LHCN-M2 (cell line): ENCODE measurements around the gene RAI1. TPM values are rescaled to one million over a fixed set of nuclear protein-coding genes. Genes with fewer than 3 reads are reported as not detected.
"Not testable (repeated sequence)": the region's sequence is repeated elsewhere in the genome, so short reads cannot be mapped to it uniquely, and the experiment has no call there.

Source experiments
- DNase-seq: peaks from one replicate; pipeline ENCODE4 v3.0.0-alpha.2; 2012; ENCODE audit warnings: low read depth
- total RNA-seq: library from RNA; depleted of rRNA; stranded (reverse); fragments of >200 nt; gene quantifications from 2 replicates; pipeline ENCODE4 v1.2.3, GENCODE V29; 2014

Gene RAI1
- total RNA-seq, 1 experiment from 2014 or later: 10.3 TPM

- DNase-seq: no peak
Observed at GRCh38 chr17:17797119-17797809, 116.0 kb downstream of the RAI1 start.

GRCh38 chr17:17798010-17798556 lies 116.8 kb downstream of the RAI1 start:
- no peak for DNase-seq

- DNase-seq: no peak
Observed at GRCh38 chr17:17798573-17799255, 117.5 kb downstream of the RAI1 start.

DNA sequence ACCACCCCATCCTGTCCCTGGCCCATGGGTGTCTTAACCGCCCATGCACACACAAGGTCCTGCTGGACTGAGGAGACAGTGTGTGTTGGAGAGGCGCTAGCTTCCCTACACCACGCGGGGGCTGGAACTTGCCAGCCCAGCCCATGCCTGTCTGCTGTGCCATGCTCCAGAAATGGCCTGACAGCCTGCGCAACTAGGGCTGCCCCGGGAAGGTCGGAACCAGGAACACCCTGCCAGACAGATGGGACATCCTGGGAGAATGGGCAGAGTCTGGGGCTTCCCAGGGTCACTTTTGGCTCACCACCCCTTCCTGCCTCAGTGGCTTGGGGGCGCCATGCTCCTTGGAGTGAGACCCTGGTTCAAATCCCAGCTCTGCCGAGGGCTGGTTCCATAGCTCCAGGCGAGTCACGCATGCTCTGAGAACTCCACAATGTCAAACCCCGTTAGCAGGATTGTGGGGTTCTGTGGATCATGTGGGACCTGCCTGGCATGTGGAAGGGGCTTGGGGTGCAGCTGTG lies 119.3 kb downstream of the RAI1 start:
- no peak for DNase-seq

GRCh38 chr17:17801800-17802481 lies 120.7 kb downstream of the RAI1 start:
- DNase-seq: no peak

DNA sequence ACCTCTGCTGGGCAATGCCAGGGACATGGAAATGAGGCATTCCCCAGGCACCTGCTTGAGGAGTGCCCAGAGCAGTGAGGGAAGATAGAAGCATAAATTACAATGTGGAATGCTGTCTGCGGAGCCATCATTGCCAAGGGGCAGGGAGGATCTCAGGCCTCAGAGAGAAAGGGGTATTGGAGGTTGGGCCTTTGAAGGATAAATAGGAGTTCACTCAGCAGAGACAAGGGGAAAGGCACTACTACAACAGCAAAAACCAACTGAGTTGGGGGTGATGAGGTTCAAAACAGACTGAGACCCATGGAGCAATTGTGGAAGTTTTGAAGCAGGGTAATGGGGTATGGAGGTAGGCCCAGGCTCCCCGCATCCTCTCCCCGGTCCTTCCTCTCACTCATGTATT lies 122.7 kb downstream of the RAI1 start:
- DNase-seq: no peak

- no peak for DNase-seq
Observed at GRCh38 chr17:17805575-17805974, 124.3 kb downstream of the RAI1 start.

DNA sequence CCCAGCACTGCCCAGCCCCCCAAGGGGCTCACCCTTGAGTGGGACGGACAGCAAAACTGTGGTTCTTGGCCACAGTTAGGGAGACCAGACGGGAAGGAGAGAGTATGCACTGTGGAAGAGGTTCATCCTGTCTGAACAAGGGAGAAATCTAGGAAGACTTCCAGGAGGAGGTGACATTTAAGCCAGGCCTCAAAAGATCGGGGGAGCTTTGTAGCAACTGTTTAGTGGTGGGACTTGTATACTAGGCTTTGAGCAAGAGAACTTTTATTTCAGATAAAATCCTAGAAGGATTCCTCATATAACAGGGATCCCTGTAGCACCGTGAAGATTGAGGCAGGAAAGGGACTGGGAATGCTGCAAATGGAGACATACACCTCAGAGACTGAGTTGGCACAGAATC lies 124.8 kb downstream of the RAI1 start:
- DNase-seq: no peak

DNA sequence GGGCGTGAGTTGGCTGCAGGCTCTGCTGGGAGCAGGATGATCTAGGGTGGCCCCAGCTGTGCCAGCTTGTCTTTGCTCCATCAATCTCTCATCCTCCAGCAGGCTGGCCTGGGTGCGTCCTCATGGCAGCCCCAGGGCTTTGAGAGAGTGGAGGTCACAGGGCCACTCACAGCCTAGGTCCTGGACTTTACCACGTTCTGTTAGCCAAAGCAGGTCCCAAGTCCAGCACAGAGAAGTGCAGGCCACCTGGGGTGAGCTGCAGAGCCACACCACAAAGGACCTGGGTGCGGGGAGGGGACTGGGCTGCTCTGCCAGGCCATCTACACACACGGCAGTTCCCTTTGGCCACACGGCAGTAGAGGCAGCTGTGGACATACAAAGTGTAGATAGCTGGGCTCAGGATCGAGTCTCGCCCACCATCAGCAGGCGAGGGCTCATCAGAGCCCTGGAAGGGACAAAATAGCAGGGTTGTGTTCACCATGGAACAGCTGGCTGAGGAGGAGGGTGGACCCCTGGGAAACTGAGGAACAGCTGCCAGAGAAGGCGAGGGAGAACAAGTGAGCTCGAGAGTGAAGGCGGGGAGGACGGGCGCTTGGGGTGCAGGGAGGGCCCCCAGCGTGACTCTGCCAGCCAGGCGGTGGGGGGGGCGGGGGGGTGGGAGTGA lies 125.5 kb downstream of the RAI1 start:
- DNase-seq: no peak

DNA sequence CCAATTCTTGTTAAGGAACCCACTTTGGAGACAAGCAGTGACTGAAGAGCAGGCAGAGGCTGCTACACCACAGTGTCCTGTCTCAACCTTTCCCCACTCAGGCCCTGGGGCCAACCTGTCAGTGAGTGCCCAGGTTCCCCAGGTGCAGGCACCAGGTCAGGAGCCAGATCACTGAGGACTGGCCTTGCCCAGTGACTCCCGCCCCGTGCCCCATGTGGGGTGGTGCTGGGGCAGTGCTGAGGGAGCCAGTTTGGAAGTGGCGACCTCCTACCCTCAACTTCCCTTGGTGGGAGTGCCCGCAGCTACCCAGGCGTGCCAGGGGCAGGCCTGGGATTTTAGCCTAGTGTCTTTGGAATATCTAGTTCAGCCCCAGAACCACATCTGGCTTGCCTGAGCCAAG lies 126.2 kb downstream of the RAI1 start:
- DNase-seq: no peak

DNA sequence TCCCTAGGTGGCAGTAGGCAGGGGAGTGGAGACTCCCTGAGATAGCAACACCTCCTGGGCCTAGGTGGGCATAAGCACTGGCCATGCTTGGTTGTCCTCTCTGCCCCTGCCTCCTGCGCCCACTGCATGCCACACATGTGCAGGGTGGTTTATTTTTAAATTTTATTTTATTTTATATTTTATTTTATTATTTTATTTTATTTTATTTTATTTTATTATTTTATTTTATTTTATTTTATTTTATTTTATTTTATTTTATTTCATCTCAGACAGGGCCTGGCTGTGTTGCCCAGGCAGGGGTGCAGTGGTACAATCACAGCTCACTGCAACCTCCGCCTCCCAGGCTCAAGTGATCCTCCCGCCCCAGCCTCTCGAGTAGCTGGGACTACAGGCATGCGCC lies 126.9 kb downstream of the RAI1 start:
- not testable (repeated sequence) for DNase-seq

GRCh38 chr17:17808706-17809432 lies 127.6 kb downstream of the RAI1 start:
- DNase-seq: no peak

DNA sequence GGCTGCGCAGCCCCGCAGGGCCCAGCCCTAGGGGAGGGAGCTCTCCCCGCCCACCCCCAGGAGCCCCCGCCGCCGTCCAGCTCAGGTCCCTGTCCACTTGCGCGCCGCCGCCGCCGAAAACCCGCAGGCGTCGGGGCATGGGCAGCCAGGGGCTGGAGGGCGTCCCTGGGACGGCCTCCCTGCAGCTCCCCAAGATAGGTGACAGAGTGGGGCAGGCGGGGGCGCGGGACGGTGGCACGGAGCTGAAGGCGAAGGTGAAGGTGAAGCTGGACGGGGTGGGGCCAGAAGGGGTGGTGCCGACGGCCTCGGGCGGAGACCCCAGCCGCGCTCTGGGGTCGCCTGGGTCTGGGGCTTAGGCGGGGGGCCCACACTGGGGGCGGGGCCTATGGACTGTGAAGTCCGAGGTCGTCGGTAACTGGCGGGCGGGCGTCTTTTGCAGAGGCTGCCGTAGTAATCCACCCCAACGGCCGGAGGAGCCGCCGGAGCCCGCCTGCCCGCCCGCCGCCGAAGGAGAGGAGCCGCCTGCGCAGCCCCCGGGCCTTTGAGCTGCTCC lies 128.3 kb downstream of the RAI1 start:
- no peak for DNase-seq

DNA sequence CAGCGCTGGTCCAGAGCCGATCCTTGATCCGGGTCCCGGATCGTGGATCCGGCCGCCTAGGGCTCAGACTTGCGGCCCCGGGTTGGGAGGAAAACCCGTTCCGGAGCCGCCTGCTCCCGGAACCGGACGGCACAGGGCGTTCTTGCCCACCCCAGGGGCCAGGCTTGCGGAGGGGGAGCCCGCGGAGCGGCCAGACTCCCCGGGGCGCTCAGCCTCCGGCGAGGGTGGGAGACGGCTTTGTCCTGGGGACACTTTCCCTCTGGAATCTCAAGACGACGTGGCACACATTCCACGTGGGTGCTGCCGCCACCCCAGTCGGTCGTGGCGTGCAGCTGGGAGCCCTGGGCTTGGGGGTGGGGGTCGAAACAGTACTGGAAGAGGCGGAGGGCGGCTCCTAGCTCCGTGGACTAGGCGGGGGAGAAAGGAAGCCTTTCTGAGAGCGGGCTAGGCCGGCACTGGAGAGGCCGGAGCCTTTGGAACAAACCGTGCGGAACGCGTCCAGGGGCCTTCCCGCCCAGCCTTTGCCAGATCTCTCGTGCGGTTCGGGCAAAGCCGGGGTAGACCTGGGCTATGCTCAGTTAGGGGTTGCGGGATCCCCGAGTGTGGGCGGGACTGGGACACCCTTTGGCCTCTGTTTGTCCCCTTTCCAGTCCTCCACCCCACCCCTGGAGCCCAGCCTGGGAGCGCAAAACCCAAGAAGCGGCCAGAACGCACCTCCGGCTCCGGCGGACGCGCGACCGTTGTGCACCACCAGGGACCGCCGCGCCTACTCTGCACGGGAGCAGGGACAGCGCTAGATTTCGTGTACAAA lies 129.0 kb downstream of the RAI1 start:
- no peak for DNase-seq

DNA sequence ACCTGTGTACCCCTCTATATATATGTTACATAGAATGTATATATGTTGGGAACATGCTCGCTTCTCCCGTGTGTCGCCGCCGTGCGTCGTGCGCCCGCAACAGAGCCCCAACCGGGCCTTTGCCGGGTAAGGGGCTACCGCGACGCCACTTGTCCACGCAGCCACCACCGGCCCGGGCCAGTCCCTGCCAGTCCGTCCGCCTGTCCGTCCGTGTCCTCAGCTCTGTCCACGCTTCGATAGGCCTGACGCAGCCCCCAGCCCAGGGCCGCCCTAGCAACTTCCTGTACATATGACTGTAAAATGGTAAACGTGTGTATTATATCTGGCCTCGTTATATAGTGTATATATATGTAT lies 129.6 kb downstream of the RAI1 start:
- no peak for DNase-seq

DNA sequence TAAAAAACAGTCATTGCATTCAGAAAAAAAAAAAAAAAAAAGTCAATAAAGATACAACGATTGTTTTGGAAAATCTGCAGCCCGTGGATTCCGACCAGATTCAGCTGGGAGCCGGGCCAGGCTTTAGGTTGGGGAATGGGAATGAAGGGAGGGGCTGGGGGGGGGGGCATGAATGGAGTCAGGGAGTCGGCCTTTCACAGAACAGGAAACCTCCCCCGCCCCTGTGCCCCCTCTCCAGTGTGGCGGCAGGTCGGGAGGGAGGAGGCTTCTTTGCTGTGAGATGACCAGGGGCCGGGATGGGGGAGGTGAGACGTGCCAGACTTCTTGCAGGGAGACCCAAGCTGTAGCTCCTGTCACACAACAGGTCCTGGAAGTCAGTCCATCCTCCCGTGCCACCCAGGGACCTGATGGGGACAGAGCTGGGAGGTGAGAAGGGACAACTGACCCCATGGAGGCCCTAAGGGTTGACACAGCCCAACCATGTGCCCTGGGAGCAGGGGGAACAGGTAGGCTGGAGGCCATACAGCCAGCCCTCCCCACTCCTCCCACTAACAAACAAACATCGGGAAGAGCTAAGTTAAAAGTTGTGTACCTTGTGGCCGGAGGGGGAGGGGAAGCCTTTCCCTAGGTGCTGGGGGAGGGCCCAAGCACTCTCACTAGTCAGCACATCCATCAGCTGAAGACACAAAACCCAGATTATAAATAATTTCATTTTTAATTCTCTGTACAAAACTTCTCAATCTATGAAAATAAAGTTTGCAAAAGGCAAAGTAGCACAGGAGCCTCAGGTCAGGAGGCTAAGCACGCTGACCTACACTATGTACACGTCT lies 130.3 kb downstream of the RAI1 start:
- no peak for DNase-seq

DNA sequence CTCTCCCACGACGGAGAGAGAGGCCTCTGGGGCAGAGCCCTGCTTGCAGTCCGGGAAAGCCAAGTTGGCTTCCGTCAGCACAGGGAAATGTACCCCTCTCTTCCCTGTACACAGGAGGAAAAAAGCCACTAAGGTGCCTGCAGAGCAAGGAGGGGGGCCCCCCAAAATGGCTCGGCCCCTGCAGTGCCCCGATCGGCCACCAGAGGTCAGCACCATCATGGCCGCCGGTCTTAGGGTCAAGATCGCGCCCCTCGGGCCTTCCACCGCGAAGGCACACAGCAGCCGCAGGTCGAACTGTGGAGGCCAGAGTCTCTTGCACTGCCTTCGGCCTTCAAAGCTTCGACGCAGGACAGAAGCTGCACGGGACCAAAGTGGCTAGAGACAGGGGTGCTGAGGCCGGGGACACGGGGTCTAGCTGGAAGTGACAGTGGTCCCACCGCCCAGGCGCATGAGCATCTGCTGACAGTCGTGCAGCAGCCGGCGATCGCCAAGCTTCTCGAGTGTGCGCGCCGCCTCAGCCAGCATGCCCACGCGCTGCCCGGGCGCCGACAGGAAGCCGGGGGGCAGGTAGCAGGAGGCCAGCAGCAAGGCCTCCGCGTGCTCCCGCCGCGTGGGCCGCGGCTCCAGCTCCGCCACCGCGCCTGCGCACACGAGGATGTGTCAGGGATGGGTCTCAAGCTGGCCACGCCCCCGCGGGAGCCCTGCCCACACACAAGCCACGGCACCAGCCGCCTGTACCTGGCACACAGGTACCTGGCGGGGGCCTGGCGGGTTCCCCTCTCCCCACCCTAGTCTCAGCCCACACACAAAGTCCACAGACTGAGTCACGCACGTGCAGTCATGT lies 131.2 kb downstream of the RAI1 start:
- DNase-seq: peak; percentile 43

- no peak for DNase-seq
Observed at GRCh38 chr17:17813055-17813724, 131.9 kb downstream of the RAI1 start.
